ENCODE data around the gene TIAM2.
A peak's percentile ranks its signal among the peaks of the same experiment; 100 is the strongest.

TIAM2 gene

DNA sequence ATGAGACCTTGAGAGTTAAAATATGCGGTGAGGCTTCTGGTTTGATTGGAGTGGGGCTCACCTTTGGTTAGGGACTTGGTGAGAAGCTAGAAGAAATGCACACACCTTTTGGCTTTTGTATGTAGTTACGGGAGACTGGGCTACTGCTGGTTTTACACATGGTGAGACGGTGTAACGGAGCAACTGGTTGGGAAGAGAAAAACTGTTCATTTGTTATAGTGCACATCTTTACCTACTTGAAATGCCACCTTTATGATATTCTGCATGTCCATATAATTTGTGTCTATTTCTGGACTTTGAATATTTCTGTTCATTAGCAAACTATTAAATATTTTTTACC, 31.6 kb downstream of the TIAM2 start:
- no peak for DNase-seq

DNA sequence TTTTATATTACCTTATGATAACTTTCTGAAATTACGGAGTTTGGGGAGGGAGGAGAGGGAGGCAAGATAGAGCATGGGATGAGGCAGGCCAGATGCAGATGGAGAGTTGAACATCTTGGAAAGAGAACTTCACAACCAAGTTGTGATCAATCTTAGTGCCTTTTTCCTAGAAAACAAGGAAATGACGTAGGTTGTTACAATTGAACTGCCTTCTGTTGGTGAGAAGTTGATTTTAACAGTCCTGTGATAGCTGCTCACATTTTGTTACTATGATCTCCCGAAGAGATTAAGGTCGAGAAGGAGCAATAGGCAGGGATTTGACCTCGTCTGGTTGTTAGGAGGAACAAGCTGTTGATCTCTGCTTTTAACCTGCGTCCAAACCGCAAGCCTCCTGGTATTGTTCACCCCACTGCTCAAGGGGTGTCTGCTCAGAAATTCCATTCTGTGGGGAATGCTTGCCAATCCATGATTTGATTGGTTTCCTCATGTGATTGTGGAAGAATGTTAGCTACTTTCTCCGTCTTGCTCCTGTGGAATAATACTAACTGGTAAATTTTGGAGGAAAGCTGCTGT, 35.1 kb downstream of the TIAM2 start:
- DNase-seq, result no peak

- DNase-seq, result no peak
These were observed 36.0 kb downstream of the TIAM2 start for GRCh38 chr6:155031091-155031490.

DNA sequence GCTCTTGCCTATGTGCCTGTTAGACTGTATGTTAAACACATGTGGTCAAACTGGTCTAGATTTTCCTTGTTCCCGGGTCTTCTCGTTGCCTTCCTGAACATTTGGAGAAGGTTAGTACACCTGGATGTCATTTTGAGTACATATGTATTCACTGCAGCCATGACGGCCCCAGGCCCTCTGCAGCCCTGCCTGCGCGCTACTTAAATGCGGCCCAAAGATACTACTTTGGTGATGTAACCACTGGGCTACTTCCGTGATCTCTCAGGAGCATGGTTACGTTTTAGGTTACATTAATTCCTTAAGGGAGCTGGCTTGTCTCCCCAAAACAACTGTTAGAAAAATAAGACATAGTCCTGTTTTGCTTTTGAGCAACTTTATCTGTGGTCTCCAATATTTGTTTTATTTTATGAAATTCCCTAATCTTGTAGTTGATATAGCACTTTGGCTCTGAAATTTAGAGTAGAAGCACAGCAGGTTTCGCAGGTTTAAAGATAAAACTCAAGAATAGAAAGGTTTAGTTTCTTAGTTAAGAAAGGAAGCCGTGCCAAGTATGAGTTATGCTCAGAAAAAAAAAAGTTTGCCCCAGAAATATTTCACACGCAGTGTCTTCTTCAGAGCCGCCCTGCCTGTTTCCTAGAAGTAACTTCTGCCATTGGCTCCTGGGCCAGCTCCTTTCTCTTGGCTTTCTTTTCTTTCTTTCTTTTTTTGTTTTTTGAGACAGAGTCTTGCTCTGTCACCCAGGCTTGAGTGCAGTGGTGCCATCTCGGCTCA, 38.1 kb downstream of the TIAM2 start:
- DNase-seq, result no peak

DNA sequence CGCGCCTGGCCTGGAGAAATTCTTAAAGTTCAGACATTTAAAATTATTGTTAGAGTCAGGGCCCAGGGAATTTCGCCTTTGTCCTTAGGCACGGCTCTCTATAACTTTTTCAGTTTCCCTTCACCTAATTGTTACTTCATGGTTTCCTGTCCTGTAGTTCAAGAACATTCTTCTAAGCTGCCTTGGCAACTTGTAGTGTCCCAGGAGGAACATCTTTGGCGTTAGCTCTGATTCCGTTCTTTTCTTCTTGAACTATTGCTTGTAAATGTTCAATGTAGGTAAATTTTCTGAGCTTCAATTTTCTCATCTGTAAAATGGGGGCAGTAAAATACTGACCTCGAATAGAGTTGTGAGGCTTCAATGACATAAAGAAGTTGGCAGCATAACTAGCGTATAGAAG, 41.8 kb downstream of the TIAM2 start:
- DNase-seq, result no peak

GRCh38 chr6:155038104-155038503, 43.0 kb downstream of the TIAM2 start:
- DNase-seq, result no peak

- DNase-seq, result no peak
These were observed 43.4 kb downstream of the TIAM2 start for GRCh38 chr6:155038527-155038926.

DNA sequence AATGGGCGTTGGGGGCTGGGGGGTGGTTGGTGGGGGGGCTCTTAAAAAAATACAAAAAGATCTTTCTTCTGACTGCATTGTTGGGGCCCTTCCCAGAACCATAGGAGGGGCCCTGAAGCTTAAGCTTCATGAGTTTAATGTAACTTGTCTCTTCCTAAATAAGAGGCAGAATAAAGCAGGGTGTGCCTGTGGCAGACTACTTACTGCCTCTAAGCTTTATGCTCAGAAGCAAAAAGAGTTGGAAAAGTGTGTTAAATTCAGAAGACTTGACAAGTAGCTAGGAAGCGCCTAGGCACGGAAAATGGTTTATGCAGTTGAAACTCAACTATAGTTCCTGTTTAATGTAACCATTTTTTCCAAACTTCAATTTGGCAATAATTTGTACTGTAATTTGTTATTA, 44.5 kb downstream of the TIAM2 start:
- no peak for DNase-seq

DNA sequence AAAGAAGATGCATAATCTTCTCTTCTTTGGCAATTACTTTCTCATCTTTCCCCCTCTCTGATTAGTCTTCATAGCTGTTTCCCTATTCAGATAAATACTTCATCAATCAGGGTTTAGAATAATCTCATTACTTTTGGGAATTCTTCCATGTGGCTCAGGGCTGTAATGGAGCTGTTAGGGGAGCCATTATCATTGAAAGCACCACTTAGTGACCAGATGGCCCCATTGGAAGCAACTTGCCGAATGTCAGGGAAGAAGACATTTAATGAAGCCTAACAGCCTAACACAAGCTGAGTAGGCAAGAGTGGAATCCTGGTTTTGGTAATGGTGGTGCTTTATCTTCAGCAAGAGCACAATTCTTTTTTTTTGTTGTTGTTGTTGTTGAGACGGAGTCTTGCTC, 45.0 kb downstream of the TIAM2 start:
- DNase-seq, result no peak

GRCh38 chr6:155040901-155041650, 46.0 kb downstream of the TIAM2 start:
- DNase-seq, result no peak

GRCh38 chr6:155041741-155042279, 46.7 kb downstream of the TIAM2 start:
- no peak for DNase-seq

- DNase-seq, result no peak
These were observed 47.9 kb downstream of the TIAM2 start for GRCh38 chr6:155042983-155043382.

- DNase-seq, result no peak
These were observed 50.7 kb downstream of the TIAM2 start for GRCh38 chr6:155045561-155046404.

DNA sequence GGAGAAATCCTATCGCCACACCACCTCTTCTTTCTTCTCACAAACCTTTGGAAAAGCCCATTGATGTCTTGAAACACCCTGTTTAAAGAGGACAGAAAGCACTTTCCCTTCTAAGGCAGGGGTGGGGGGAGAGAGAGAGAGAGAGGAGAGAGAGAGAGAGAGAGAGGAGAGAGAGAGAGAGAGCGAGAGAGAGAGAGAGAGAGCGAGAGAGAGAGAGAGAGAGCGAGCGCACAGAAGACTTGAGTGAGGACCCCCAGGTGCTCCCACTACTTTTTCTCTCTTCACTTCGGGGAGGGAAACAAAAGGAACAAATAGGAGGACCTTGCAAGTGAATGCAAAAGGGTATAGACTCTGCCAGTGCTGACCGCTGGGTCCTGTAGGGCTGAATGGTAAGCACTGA, 52.4 kb downstream of the TIAM2 start:
- peak; percentile 41 for DNase-seq

- peak; percentile 65 for DNase-seq
These were observed 55.2 kb downstream of the TIAM2 start for GRCh38 chr6:155050311-155050710.

DNA sequence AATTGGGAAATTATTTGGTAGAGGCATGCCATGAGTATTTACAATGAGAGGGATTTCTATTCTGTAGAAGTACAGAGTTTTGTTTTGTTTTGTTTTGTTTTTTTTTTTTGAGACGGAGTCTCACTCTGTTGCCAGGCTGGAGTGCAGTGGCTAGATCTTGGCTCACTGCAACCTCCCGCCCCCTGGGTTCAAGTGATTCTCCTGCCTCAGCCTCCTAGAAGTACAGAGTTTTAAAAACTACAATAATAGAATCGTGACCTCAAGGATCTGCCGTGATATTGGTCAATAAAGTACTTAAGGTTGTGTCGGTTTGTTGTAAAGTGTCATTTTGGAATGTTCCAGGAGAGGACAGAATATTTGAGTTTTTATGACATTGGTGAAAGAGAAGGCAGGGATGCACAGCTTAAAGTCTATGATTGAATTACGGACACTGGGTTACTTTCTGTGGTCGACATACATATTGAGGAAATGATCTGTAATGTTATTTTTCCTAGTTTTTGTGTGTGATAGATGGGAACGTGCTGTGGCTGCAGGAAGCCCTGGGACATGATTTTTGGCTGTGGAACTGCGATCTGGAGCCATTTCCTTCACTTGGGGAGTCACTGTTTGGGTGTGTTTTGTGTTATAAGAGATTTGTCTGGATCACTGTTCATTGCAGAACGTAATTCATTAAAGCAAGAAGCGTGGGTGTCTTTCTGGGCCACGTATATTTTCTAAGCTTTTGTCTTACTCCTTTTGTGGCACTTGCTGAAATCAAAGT, 59.6 kb downstream of the TIAM2 start:
- no peak for DNase-seq

DNA sequence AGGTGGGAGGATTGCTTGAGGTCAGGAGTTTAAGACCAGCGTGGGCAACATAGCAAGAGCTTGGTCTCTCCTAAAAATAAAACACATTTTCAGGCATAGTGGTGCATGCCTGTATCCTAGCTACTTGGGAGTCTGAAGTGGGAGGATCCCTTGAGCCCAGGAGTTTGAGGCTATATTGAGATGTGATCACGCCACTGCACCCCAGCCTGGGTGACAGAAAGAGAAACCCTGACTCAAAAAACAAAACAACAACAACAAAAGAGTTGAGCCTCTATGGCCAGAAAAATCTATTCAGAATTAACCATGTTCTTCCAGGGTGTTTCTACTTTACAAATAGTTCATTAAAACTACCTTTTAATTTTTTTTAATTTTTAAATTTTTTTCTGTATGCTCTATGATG, 60.6 kb downstream of the TIAM2 start:
- DNase-seq, result no peak

DNA sequence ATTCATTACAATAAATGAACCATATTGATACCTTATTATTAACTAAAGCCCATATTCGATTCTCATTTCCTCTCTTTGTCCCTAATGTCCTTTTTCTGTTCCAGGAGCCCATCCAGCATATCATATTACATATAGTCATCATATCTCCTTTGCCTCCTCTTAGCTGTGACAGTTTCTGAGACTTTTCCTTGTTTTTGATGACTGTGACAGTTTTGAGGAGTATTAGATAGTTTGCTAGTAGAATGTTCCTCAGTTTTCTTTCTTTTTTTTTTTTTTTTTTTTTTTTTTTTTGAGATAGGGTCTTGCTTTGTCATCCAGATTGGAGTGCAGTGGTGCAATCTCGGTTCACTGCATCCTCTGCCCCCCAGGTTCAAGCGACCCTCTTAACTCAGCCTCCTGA, 61.6 kb downstream of the TIAM2 start:
- DNase-seq, result no peak

DNA sequence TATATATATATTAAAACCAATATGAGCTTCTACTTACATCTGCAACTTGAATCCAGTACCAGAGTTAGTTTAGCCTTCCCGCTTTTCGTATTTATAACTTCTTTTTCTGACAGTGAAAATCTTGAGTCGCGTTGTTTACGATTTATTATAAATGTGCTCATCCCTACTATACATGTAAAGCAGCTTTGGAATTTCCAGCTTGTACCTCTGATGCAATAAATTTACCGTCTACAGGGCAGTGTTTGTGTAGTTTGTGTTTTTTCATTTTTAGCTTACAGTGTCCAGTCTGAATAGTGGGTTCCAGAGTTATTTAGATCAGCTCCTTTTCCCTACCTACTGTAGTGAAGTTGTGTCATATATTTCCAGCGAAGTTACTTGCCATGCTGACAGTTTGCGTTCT, 66.3 kb downstream of the TIAM2 start:
- no peak for DNase-seq

DNA sequence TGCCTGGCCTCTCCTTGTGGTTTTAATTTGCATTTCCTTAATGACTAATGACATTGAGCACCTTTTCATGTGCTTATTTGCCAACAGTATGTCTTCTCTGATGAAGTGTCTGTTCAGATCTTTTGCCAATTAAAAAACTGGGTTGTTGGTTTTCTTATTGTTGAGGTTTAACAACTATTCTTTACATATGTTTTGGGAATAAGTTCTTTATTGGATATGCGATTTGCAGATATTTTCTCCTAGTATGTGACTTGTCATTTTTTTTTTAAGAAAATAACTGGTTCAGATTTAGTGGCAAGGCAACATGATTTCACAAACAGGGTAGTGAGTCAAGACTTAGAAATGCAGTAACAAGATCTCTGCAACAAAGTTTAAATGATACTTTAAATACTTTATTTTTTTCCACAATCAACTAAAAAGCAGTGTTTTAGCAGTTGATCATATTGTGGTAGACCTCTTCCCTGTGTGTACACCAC, 67.8 kb downstream of the TIAM2 start:
- no peak for DNase-seq

DNA sequence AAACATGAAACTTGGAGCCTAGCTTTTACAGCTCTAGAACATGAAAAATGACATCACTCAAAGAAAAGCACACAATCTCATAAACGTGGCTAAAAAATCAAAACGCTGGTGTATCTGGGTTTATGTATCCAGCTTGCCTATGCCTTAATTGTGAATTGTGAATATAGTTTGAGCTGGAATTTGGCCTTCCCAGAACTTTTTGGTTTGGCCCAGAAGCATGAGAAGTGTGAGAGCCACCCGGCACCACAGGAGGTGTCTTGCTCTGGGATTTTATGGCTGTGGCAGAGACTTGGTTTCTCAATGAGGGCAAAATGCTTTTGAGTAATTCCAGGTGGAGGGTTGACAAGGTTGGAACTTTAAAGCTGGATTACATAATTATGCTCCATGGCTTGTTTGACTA, 69.2 kb downstream of the TIAM2 start:
- DNase-seq, result no peak

DNA sequence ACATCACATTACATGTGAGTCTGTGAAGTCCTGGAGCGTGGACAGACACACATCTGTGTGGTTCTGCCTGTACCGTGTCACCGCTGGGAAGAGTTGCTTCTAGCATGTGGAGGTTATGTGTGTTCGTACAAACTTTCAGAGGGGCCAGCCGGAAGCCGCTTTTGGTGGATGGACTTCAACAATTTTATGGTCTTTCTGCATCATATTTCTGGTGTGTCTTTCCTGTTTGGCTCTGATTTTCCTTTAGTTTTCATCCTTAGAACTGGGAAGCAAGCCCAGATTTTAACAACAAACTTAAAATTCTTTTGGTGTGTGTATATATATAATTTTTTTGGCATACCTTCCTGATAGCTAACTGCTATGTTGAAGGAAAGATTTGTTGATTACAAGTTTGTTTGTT, 71.2 kb downstream of the TIAM2 start:
- DNase-seq, result no peak
